NOMO-1 (cell line): Measurements from ENCODE around the gene TMEM179.

Experiments
- DNase-seq, 2 experiments: peaks; one replicate each; lab custom pipeline; 2025; ENCODE audit not compliant: unreplicated experiment in 2 of 2; lab: John Stamatoyannopoulos, UW

TMEM179 gene

DNA sequence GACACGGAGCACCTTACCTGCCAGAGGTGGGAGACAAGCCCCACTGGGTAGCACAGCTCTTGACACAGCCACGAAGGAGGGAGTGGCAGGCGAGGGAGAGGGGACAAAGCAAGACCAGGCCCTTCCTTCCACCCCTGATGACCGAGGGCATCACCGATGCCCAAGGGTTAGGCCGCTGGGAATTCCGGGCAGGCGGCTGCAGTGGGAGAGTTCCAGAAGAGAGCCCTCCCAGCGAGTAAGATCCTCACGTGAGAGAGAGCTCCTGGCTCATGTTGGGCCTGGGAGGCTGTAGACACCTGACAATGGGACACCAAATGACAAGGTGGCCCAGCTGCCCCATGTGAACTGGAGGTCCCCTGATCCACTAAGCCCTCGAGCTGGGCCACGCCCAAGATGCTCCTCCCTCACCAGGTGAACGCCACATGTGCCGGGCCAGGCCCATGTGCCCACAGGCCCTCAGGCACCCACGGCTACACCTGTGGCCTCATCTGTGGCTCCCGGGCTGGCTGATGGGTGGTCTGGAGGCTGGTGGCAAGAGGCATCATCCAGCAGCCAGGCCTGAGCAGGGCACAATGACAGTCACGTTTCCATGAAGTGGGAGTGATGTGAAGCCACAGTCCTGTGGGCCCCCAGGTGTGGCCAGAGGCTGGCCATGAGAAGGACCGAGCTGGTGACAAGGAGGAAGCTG, 57.1 kb downstream of the TMEM179 start:
- no peak for DNase-seq

DNA sequence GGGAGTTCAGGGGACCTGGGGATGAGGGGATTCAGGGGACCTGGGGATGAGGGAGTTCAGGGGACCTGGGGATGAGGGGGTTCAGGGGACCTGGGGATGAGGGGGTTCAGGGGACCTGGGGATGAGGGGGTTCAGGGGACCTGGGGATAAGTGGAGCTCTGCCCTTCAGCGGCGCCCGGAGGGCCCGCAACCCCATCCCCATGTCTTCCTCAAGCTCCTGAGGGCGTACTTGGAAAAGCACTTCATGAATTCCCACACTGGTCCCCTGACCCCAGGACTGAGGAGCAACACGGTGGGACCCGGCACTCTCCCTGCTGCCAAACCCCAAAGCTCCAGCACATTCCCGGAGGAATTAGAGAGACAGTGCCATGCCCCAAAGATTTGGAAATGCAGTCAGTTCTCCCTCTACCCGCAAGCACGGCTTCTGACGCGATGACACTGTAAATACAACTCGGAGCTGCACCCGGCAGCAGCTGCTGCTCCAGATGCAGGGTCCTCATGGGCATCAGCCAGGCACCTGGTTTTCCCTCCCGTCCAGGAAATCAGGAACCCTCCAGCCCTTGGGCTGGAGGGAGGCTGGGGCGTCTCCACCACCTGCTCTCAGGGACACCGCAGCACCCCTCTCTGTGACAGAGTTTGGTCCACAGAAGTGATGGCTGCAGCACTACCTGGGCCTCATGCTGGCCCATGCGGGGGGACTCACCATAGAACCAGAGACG, 57.8 kb downstream of the TMEM179 start:
- no peak for DNase-seq

DNA sequence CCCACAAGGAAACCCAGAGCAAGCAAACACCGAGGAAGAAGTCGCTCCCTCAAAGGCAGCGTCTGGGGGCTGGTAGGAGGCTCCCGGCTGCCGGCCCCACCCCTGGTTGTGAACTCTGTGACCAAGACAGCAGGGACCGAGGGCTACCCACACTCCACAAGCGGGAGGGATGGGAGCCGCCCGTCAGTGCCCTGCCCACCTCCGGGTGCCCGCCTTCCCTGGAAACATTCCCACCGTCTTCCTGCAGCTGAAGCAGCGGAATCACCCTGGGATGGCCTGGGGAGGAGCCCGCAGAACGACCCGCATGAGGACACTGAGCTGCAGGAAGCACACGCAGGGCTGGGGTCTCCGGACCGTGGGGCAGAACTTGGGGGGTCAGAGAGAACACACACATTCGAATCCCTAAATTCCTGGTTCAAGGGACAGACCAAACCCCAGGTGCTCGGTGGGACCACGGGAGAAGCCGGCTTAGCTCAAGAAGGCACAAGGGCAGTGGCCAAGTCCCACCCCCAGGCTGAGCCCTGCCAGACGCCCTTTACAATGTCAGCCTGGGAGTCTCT, 58.5 kb downstream of the TMEM179 start:
- no peak for DNase-seq

- DNase-seq, result no peak
These were observed 59.2 kb downstream of the TMEM179 start for GRCh38 chr14:104545151-104545941.

- no peak for DNase-seq
These were observed 60.1 kb downstream of the TMEM179 start for GRCh38 chr14:104544362-104544961.

DNA sequence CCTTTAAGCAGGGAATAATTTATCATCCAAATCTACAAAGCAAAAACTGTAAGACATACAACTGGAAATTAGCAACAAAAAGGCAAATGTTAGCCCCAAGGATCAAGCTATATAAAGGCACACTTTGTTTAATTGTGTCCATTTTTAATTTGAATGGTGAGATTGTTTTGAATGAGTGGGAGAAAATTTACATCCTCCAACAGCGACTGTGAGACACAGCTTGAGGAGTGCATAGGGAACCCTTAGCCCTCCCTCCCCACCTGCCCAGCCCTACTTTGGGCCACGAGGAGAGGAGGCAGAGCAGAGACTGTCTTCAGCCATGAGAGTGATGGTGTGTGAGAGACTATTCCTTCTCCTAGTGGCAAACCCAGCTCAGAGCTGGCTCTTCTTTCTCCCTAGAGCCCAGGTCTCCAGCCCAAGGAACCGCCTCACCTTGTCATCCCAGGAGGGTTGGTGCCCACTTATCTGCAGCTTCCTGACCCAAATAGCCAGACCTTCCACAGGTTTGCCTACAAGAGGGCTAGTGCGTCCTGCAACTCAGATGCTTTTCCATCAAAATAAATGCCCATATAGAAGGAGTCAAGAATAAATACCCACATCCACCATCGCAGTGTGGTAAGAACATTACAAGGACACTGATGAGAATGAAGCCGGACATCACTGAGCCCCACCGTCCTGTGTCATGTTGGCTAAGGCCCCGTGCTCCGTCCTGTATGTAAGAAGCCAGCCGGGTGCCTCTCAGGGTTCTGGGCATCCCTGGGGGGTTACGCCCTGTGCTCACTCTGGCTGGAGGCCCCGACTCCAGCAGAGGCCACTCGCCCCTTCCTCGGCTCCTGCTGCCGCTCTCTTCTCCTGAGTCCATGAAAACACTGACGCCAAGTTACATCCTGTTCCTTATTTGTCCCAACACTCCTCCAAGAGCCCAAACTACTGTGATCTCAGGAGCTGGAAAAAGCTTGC, 61.4 kb downstream of the TMEM179 start:
- no peak for DNase-seq

DNA sequence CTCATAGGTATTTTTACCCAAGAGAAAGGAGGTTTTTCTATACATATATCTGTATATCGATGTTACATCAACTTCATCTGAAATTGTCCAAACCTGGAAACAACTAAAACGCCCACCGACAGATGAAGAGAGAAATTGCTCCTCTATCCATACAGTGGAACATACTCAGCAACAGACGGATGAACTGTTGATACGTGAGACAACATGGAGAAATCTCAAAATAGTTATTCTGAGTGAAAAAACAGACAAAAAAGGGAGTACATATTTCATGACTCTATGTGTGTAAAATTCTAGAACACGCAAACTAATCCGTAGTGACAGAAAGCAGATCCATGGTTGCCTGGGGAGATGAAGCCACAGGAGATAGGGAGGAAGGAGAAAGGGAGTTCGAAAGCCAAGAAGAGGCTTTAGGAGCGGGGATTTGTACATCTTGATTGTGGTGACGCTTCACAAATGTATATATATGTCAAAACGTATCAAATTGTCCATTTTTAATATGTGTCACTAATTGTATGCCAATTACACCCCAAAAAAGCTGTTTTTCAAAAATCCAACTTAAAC, 62.6 kb downstream of the TMEM179 start:
- no peak for DNase-seq
